Measurements from ENCODE around the gene GOLGA5. TPM values are rescaled to one million over a fixed set of nuclear protein-coding genes. Genes with fewer than 3 reads are reported as not detected.

GOLGA5 gene
- total RNA-seq, 1 experiment from 2014 or later, result 25.4 TPM

GRCh38 chr14:92861856-92862745 is 68.0 kb downstream of the GOLGA5 start:
- Histone ChIP-seq H3K4me1 (ENCODE audit: insufficient read depth, low read length) (no peaks in the 10 kb centered on the region; the same call in 1 of the 2 replicates), H2BK5ac (ENCODE audit: insufficient read length, low read length) (no peak overlapping the region), H3T11ph (ENCODE audit: low read length) (no peak overlapping the region), H2AK5ac (ENCODE audit: insufficient read length, low read length) (no peak overlapping the region), H4K20me1 (ENCODE audit: control insufficient read depth, insufficient read depth, insufficient read length) (no peaks in the 10 kb centered on the region), H2BK20ac (ENCODE audit: low read depth, low read length, poor library complexity, severe bottlenecking) (no peak overlapping the region), H3K23ac (ENCODE audit: insufficient read length, low read depth, low read length) (no peak overlapping the region), H4K91ac (ENCODE audit: insufficient read length, low read depth, low read length) (no peak overlapping the region), H2BK12ac (ENCODE audit: insufficient read length, low read depth, low read length) (no peak overlapping the region), H3K56ac (ENCODE audit: insufficient read length, low read depth, low read length) (no peak overlapping the region), H3K9me3 (ENCODE audit: control insufficient read depth, low read depth, low read length) (no peaks in the 10 kb centered on the region), H2BK15ac (ENCODE audit: low read depth, low read length) (no peak overlapping the region), H3K9ac (ENCODE audit: extremely low read depth, insufficient read length, low read length) (no peak overlapping the region), H2AFZ (ENCODE audit: low read length) (no peak overlapping the region), H3K4ac (ENCODE audit: low read depth, low read length) (no peak overlapping the region), H3K79me1 (ENCODE audit: insufficient read depth, low read depth, low read length, poor library complexity, severe bottlenecking) (no peaks in the 10 kb centered on the region), H4K8ac (replicated peaks; ENCODE audit: insufficient read length, low read depth, low read length) (no peak overlapping the region), H3K27ac (ENCODE audit: insufficient read length, low read depth, low read length) (no peak overlapping the region), H3K23me2 (ENCODE audit: insufficient read length, low read depth, low read length, poor library complexity, severe bottlenecking) (no peaks in the 10 kb centered on the region), H3K18ac (ENCODE audit: insufficient read length, low read depth, low read length) (no peak overlapping the region), H2BK120ac (ENCODE audit: low read depth, low read length, poor library complexity, severe bottlenecking) (no peak overlapping the region), H3K27me3 (ENCODE audit: insufficient read depth, low read length) (no peaks in the 10 kb centered on the region), H3K79me2 (ENCODE audit: insufficient read depth, low read length) (no peaks in the 10 kb centered on the region), H3K14ac (ENCODE audit: insufficient read depth, low read length) (no peak overlapping the region), H3K4me2 (ENCODE audit: insufficient read depth, insufficient read length, low read length) (no peak overlapping the region), H4K5ac (ENCODE audit: insufficient read length, low read depth, low read length) (no peak overlapping the region)
- Mint-ChIP-seq H3K4me1 (peaks cover 0 to 13% of the 10 kb centered on the region in 2 experiments; a peak in 2 of 4 replicates), H3K4me3 (no peak overlapping the region), H3K36me3 (ENCODE audit: insufficient read depth in 1 of 3, low read depth in 3 of 3) (no peaks in the 10 kb centered on the region; a peak in 1 of 7 replicates), H3K27ac (peak overlapping the region in 1 of 3 experiments; percentile 76; a peak in 1 of 7 replicates), H3K9me3 (peaks cover 0 to 3% of the 10 kb centered on the region in 2 experiments; a peak in 3 of 5 replicates), H3K27me3 (ENCODE audit: low read depth) (peaks cover 4% of the 10 kb centered on the region)
- DNase-seq, result no peak
- TF ChIP-seq, protein P1, sequence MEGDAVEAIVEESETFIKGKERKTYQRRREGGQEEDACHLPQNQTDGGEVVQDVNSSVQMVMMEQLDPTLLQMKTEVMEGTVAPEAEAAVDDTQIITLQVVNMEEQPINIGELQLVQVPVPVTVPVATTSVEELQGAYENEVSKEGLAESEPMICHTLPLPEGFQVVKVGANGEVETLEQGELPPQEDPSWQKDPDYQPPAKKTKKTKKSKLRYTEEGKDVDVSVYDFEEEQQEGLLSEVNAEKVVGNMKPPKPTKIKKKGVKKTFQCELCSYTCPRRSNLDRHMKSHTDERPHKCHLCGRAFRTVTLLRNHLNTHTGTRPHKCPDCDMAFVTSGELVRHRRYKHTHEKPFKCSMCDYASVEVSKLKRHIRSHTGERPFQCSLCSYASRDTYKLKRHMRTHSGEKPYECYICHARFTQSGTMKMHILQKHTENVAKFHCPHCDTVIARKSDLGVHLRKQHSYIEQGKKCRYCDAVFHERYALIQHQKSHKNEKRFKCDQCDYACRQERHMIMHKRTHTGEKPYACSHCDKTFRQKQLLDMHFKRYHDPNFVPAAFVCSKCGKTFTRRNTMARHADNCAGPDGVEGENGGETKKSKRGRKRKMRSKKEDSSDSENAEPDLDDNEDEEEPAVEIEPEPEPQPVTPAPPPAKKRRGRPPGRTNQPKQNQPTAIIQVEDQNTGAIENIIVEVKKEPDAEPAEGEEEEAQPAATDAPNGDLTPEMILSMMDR (conservative IDR thresholded peaks at IDR 0.05), result no peak
- WGBS (ENCODE audit: extremely low coverage, insufficient read length, low lambda C conversion rate), result no CpG with 5 or more reads among the region's 7 CpGs

All from H9 (cell line).